Keratinocyte (primary cell): Measurements from ENCODE around the gene GDNF.

ENCODE experiments used
- CTCF ChIP-seq, 3 experiments: IDR thresholded peaks in 1 of 3; conservative IDR thresholded peaks in 1 of 3; optimal IDR thresholded peaks in 1 of 3; 2 replicates in 2 of 3; 3 replicates in 1 of 3; pipeline versions ENCODE3 to v1.5.1; 2011; ENCODE audit warnings: low read length in 3 of 3, mild to moderate bottlenecking in 3 of 3, moderate library complexity in 2 of 3, control low read depth in 1 of 3, inconsistent platforms in 1 of 3; ENCODE audit not compliant: insufficient read depth in 2 of 3; ENCODE audit errors: extremely low read depth in 1 of 3
- EZH2 ChIP-seq: IDR thresholded peaks from one replicate; pipeline ENCODE4 v1.6.1; 2012; ENCODE audit warnings: inconsistent platforms, mild to moderate bottlenecking, low read length, moderate library complexity

- TF ChIP-seq CTCF (optimal IDR thresholded peaks at IDR 0.05 in 1 of 3, IDR thresholded peaks at IDR 0.05 in 1 of 3, conservative IDR thresholded peaks at IDR 0.05 in 1 of 3; ENCODE audit: extremely low read depth in 1 of 3, insufficient read depth in 2 of 3, low read length in 3 of 3) (no peak), EZH2 (no peak)
Measured at GRCh38 chr5:37847978-37848425, 8.2 kb upstream of the GDNF start.
